Astrocyte of the spinal cord (primary cell): Measurements from ENCODE around the gene NRDE2.

Experiments
- DNase-seq: peaks from one replicate; pipeline ENCODE4 v3.0.0; 2011; ENCODE audit warnings: low read depth, low spot score
- H3K4me3 ChIP-seq: 2 replicates; pipeline ENCODE4 v1.5.1; 2011; ENCODE audit warnings: low read depth, mild to moderate bottlenecking, low read length, moderate library complexity
- in situ Hi-C: cut with HindIII; loops from 2 replicates; pipeline ENCODE4 v1.10.0; 2017; ENCODE audit warnings: low sequenced_read_pairs
- TF ChIP-seq, protein P1 (sequence below): IDR thresholded peaks from 2 replicates; pipeline ENCODE4 v1.5.1; 2012; ENCODE audit warnings: low read depth, mild to moderate bottlenecking, low read length, inconsistent platforms

NRDE2 gene

DNA sequence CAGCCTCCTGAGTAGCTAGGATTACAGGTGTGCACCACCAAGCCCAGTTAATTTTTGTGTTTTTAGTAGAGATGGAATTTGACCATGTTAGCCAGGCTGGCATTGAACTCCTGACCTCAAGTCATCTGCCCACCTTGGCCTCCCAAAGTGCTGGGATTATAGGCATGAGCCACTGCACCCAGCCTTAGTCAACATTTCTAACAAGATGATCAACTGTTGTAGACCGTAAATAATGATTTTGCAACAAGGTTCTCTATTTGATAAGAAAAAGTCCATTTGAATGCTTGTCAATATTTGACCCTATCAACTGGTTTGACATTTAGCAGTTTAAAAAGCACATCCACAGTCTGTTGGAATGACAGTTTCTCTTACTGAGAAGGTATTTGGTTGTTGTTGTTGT is 25.2 kb upstream of the NRDE2 start:
- no peak for DNase-seq
- H3K4me3 ChIP-seq: no peak overlapping the region
- TF ChIP-seq, protein P1, sequence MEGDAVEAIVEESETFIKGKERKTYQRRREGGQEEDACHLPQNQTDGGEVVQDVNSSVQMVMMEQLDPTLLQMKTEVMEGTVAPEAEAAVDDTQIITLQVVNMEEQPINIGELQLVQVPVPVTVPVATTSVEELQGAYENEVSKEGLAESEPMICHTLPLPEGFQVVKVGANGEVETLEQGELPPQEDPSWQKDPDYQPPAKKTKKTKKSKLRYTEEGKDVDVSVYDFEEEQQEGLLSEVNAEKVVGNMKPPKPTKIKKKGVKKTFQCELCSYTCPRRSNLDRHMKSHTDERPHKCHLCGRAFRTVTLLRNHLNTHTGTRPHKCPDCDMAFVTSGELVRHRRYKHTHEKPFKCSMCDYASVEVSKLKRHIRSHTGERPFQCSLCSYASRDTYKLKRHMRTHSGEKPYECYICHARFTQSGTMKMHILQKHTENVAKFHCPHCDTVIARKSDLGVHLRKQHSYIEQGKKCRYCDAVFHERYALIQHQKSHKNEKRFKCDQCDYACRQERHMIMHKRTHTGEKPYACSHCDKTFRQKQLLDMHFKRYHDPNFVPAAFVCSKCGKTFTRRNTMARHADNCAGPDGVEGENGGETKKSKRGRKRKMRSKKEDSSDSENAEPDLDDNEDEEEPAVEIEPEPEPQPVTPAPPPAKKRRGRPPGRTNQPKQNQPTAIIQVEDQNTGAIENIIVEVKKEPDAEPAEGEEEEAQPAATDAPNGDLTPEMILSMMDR: no peak
- in situ Hi-C loops: no loop called here

DNA sequence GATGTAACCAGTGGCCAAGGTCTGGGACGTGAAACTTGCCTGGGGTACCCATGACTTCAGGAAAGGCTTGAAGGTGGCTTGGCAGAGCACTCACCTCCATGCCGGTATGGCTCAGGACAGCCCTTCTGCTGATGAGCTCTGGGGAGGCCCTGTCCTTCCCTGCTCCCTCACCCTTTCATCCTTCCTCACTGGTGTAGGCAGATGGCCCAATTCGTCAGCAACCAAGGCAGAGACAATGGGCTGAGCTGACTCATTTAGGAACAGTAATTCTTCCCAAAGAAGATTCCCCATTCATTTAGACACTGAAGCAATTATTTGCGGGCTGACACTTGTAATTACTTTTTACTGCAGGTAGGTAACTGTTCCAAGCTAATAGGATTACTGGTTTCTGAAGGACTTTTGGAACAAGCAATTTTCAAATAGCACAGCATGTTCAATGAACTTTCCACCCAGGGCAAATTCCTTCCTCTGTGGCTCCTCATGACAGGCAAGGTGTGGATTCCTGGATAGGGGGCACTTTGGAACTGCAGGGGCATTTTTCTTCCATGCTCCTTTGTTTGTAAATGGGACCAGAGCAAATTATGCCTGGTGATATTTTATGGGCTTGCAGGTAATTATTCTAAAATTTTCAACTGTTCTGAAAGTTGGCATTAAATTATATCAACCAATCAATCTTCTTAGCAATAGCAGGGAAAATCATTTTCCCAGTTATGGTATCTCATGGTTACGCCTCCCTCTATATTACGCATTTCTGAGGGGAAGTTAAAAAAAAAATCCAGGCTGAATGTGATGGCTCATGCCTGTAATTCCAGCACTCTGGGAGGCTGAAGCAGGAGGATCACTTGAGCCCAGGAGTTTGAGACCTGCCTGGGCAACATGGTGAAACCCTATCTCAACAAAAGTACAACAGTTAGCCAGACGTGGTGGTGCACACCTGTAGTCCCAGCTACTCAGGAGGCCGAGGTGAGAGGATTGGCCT is 24.1 kb upstream of the NRDE2 start:
- in situ Hi-C loops: no loop called here
- TF ChIP-seq, protein P1: no peak
- H3K4me3 ChIP-seq: no peak overlapping the region
- DNase-seq: no peak

DNA sequence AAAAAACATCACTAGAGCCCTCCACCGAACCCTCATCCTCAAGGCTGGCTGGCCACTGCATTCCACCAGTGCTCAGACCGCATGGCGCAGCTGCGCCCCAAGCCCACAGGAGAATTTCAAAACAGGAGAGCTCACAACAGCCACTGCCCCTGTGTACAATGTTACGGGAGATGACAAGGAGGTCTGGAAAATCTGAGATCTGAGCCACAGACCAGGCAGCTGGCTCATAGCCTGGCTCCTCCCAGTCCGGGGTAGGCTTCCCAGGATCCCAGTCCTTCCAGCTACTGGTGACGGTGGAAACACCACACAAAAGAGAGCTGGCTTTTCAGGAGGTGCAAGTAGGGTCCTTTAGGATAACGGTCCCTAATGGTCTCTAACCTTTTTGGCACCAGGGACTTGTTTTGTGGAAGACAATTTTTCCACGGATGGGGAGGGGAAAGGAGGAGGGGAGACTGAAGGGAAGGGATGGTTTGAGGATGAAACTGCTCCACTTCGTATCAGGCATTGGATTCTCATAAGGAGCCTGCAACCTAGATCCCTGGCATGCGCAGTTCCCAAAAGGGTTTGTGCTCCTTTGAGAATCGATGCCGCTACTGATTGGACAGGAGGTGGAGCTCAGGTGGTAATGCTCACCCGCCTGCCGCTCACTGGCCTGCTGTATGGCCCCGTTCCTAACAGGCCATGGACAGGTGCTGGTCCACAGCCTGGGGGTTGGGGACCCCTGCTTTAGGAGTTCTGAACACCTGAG is 23.0 kb upstream of the NRDE2 start:
- no peak overlapping the region for H3K4me3 ChIP-seq
- DNase-seq: no peak
- TF ChIP-seq, protein P1: no peak
- in situ Hi-C loops: no loop called here

DNA sequence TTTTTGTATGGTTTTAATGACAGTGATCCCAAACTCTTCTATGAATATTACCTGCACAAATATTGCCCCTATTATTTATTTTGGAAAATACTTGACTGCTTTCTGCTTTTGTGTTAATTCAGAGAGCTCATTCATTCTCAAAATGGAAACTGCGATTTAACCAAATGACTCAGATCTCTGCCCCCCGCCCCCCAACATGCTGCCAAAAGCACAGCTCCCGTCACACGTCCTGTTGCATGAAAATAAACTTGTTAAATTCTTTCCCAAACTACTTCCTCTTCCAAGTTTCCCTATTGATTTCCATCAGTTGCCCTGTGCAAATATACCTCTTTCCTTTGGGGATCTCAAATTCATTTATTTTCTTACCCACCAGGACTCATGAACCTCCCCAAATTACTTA is 18.0 kb upstream of the NRDE2 start:
- in situ Hi-C loops: no loop called here
- DNase-seq: no peak

DNA sequence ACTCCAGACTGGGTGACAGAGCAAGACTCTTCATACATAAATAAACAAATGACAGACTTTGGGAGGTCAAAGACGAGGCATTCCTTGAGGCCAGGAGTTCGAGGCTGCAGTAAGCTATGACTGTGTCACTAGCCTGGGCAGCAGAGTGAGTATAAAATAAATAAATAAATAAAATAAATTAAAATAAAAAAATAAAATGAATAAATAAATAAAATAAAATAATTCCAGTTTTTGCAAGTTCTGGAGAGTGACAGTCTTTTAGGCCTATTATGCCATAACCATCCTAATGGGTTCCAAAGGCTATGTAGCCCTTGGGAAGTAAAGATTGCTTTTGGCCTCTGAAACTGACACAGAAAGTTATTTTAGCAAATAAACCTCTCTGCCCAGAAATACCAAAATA is 16.5 kb upstream of the NRDE2 start:
- TF ChIP-seq, protein P1: no peak
- DNase-seq: no peak
- H3K4me3 ChIP-seq: no peak overlapping the region
- in situ Hi-C loops: no loop called here

More for the DNA sequence above, 18.0 kb upstream of the NRDE2 start:
- no peak overlapping the region for H3K4me3 ChIP-seq
- TF ChIP-seq, protein P1: no peak

DNA sequence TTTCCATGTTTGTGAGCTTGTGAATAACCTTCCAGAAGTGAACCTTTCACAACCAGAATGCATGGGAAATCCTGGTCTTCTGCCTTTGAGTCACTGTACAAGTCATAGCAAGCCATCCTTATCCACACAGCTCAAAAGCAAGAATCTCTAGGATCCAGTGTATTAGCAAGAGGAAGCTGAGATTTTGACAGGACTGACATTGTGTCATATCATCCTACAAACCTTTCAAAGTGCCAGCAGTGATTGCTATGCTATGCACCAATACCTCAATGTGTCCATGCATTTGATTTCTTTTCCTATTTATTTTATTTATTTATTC is 13.5 kb upstream of the NRDE2 start:
- DNase-seq: no peak
- H3K4me3 ChIP-seq: no peak overlapping the region
- TF ChIP-seq, protein P1: no peak
- in situ Hi-C loops: no loop called here
